ENCODE results near the gene DCTN1.
A peak's percentile ranks its signal among the peaks of the same experiment; 100 is the strongest.
"Not testable (repeated sequence)": the region's sequence is repeated elsewhere in the genome, so short reads cannot be mapped to it uniquely, and the experiment has no call there.

The DCTN1 gene

GRCh38 chr2:74372674-74373073, 7.4 kb downstream of the DCTN1 start:
- no peak for FAIRE-seq
- DNase-seq (ENCODE audit: low spot score), result no peak

GRCh38 chr2:74371421-74371820, 8.7 kb downstream of the DCTN1 start:
- DNase-seq (ENCODE audit: low spot score), result no peak
- no peak for FAIRE-seq

DNA sequence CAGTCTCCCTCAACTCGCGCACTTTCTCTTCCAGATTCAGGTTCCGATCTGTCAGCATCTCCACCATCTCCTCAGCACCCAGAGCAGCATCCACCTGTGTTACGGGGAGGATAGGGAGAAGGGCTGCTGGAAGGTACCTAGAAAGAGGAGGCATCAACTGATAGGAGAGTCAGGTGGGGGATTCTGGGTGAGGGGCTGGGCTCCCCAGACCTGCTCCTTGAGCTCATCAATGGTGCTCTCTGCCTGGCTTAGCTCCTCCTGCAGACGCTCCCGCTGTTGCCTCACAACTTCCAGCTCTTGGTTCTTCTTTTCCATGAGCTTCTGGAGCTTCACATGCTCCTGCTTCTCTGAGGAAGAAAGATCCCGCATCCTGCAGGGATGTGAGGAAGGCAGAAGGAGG, 10.1 kb downstream of the DCTN1 start:
- no peak for FAIRE-seq
- no peak for DNase-seq (ENCODE audit: low spot score)

DNA sequence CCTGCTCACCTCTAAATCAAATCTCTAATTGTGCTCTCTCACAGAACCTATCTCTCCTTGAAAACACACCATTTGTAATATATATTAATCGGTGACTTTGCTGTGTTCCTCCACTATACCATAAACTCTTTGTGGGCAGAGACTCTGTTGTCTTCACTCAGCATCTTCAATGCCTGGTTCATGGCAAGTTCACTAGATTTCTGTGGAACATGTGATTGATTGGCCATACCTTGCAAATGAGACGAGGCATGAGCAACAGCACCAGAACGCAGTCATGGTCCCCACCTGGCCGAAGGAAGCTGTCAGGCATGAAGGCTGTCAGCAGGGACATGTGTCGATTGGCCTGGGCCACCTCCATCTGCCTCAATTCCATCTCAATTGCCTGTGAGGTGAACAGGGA, 11.6 kb downstream of the DCTN1 start:
- no peak for FAIRE-seq
- DNase-seq (ENCODE audit: low spot score), result no peak

DNA sequence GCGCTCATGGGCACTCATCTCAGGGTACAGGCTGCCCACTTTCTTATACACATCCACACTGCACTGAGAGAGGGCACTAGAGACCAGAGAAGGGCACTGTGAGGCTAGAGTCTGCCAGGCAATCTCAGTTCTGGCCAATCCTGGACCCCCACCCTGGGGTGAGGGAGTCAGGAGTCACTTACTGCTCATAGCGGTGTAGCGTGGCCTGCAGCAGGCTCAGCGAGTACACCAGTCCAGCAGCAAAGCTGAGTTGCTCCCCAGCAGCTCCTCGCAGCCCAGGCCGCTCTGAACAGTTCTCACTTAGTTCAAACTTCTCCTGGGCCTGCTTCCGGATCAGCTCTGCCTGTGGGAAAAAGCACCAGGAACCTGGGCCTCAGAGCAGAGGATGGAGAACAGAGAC, 12.3 kb downstream of the DCTN1 start:
- no peak for DNase-seq (ENCODE audit: low spot score)
- FAIRE-seq, result no peak

- DNase-seq (ENCODE audit: low spot score) (no peak), FAIRE-seq (no peak)
Observed at GRCh38 chr2:74366036-74366435, 14.1 kb downstream of the DCTN1 start.

DNA sequence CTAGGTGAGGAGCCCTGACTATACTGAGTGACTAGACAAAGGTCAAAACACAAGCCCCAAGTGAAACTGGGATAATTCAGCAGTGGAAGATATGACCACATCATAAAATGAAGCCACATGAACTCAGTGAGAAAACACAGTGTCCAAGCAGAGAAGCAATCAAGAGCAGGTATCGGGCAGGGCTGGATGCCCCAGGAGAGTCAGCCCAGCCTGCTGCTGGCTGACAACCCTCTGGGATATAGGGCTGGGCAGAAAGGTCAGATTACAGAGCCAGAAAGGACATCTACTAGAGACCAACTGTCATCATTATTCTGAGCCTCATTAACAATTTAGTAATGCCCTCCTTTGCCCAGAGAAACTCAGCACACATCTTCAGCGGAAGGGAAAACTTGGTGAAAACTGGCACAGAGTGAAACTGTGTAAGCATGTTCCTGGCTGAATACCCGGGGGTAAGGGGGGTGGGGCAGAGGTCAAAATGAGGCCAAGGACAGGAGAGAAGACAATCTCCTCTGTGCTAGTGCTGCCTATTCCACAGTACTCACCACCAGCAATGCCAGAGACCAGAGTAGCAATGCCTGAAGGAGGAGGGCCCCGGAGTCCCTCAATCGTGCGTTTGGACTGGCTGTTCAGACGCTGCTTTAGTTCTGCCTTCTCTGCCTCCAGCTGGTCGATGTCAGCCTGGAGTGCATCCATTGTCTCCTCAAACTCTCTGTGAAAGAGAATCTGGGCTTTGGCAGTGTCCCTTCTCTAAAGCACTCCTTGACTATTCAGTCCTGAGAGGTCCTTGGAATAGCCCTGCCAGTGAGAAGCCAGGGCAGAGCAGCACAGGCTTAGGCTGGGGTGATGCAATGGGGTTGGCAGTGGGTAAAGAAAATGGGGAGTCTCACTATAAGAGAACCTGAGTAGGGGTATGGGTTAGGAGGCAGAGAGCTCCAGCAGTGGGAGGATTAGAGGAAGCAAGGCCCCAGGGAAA, 15.3 kb downstream of the DCTN1 start:
- DNase-seq (ENCODE audit: low spot score), result no peak
- no peak for FAIRE-seq

DNA sequence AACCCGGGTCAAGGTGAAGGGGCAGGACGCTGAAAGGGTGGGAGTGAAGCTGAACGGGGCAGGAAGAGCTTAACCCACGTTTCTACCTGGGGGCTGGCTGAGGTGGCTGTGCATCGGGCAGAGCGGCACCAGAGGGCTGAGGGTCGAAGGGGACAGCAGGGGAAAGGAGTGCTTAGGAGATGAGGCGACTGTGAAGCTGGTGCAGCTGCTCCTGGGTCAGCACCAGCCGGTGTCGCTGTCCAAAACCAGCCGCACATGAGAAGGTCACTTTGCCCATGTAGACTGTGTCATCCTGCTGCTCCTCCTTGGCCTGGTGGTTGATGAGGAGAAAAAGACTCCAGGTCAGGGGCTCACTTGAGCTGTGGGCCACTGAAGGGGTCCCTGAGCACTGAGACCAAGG, 18.8 kb downstream of the DCTN1 start:
- FAIRE-seq (no peak), DNase-seq (ENCODE audit: low spot score) (no peak)

DNA sequence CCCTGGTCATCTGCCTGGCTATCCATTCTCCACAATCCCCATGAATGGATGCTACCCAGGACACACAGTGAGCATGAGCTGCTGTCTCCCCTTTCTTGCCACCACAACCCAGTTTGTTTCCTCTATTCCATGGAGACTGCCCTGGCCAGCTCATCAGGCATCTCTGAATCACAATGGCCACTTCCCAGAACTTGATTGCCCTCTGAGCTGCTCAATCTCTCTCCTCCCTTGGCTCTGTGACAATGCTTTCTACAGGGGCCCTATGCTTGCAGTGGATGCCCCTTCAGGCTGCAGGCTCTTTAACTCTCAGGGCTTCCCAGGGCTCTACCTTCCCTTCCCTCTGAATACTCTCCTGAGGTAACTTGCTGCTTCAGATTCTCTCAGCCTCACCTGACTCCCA, 22.5 kb downstream of the DCTN1 start:
- FAIRE-seq (no peak), DNase-seq (ENCODE audit: low spot score) (no peak)

DNA sequence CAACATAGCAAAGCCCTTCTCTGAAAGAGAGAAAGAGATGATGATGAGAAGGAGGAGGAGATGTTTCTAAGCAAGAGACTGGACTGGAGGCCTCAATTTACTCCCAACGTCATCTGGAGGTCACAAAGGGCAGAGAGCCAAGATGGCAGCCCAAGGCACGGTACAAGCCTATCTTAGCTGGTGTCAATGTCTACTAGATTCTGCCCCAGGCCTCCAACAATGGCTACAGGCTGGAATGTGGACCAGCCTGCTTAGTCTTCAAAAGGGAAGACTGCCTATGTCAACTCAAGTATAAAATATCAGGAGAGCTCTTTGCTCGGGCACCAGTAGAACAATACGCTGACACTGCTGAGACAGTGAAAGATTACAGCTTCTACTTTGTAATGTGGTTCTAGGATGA, 30.2 kb downstream of the DCTN1 start:
- DNase-seq (ENCODE audit: low spot score) (no peak), FAIRE-seq (no peak)

DNA sequence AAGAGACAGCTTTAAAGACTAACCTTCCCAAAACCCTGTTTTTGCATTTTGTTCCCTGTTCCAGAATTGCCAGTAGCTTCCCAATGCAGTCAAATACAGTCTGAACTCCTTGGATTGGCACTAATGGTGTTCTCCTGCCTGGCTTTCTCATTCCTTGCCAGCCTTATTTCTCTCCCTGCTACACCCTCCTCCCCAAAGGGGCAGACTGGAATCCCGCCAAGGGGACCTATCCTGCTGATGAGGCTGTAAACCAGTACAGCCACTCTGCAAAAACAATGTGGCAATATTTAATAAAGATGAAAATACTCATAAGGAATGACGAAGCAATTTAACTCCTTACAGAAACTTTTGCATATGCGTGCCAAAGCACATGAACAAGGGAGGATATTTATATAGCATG, 32.4 kb downstream of the DCTN1 start:
- FAIRE-seq (no peak), DNase-seq (ENCODE audit: low spot score) (no peak)

- FAIRE-seq, result no peak
- DNase-seq (ENCODE audit: low spot score), result no peak
Observed at GRCh38 chr2:74347303-74347702, 32.8 kb downstream of the DCTN1 start.

- FAIRE-seq, result no peak
- no peak for DNase-seq (ENCODE audit: low spot score)
Observed at GRCh38 chr2:74345272-74345943, 34.7 kb downstream of the DCTN1 start.

GRCh38 chr2:74343316-74343715, 36.8 kb downstream of the DCTN1 start, which contains the start of gene SLC4A5:
TSS of gene SLC4A5 (minus strand) at chr2:74343416. CDS start at chr2:74315023, 28,393 bp downstream.
- FAIRE-seq, result no peak
- DNase-seq (ENCODE audit: low spot score), result no peak

DNA sequence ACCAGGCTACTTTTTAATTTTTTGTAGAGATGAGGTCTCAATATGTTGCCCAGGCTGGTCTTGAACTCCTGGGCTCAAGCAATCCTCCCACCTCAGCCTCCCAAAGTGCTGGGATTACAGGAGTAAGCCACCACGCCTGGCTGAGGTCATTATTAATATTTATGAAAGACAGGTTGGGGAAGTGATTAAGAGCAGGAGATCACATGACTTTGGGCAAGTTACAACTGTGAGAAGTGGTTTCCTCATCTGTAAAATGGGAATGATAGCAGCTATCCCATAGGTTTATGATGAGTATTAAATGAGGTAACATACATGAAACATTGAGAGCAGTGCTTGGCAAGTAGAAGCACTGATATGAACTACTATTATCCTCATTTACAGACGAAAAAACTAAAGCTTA, 43.9 kb downstream of the DCTN1 start:
- DNase-seq (ENCODE audit: low spot score); FAIRE-seq: not testable (repeated sequence)

GRCh38 chr2:74334931-74335333, 45.2 kb downstream of the DCTN1 start:
- DNase-seq (ENCODE audit: low spot score) (peak; percentile 45), FAIRE-seq (no peak)

DNA sequence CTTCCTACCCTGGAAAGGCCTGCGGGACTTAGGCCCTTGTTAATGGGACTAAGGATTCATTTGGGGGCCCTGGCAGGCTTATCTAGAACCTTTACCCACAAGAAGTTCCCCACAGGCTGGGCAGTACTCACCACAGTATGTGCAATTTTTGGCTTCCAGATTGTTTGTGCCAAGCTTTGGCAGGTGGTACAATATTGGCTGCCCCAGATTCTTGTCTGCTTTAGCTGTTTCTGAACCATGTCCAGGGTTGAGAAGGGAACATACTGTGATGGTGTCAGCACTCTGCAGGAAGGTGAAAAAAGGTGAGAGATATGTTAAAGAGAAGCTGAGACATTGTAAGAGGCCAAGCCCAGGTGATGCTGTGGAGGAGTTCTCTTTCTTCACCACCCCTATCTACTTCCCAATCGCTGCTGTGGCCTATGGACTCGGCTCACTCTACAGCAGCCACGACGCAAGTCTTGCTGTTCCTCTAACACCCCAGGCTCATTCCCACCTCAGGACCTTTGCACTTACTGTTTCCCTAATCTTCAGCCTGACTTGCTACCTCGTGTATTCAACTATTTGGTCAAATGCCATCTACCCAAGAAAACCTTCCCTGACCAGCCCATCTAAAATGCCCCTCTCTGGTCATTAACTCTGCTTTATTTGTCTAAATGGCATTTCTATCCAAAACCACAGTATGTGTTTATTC, 46.1 kb downstream of the DCTN1 start:
- FAIRE-seq, result no peak
- DNase-seq (ENCODE audit: low spot score), result no peak

GRCh38 chr2:74333175-74333574, 46.9 kb downstream of the DCTN1 start:
- DNase-seq (ENCODE audit: low spot score), result no peak
- FAIRE-seq, result no peak

DNA sequence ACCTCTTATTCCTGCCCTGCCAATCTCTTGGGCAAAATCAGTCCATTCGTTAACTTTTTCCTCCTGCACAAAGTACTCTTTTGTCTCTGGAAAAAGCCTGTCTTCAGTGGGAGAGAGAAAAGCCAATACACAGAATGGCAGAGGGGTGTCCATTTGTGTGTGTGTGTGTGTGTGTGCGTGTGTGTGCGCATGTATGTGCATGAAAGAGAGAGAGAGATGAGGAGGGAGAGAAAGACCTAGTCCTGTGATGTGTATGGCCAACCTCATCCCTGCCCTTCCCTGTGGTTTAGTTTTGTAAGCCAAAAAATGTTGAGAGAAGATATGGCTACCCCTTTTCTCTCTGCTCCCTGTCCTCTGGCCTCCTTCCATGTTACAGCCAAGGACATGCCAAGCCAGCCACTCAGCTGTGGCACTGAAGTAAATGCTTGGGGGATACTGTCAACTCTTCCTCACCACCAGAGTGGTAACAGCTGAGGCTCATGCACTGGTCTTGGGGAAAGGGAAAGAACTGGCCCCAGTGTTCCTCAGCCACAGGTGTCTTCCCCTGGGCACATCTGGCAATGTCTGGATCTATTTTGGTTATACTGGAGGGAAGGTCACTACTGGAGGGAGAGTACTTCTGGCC, 47.4 kb downstream of the DCTN1 start:
- DNase-seq (ENCODE audit: low spot score) (no peak), FAIRE-seq (no peak)

GRCh38 chr2:74328573-74328972, 51.5 kb downstream of the DCTN1 start:
- DNase-seq (ENCODE audit: low spot score) (no peak), FAIRE-seq (no peak)

- DNase-seq (ENCODE audit: low spot score) (no peak), FAIRE-seq (no peak)
Observed at GRCh38 chr2:74328074-74328473, 52.0 kb downstream of the DCTN1 start.

DNA sequence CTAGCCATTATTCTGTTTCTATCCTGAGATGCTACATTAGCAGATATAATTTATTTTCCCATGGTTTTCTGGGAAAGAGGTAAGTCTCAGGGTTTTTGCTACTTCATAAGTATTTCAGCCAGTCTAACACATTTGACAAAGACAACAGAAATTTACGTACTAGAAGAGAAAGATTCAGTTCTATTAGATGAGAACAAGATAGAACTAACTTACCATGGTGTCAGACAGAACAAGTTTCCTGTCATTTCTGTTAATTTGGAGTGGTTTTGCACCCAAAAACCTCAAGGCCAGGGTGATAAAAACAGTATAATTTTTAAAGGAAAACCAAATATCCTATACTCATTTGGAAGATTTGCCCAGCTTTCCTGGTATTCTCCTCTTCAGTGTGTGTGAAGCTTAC, 52.5 kb downstream of the DCTN1 start:
- DNase-seq (ENCODE audit: low spot score) (no peak), FAIRE-seq (no peak)

Data from RCC 7860 (cell line).